C4-2B (cell line): ENCODE measurements around the gene SBK3.
"Not testable (repeated sequence)": the region's sequence is repeated elsewhere in the genome, so short reads cannot be mapped to it uniquely, and the experiment has no call there.

Experiments used
- H3K27ac ChIP-seq: fragments of 450-650 bp; 2 replicates; pipeline ENCODE4 v1.5.1; 2017
- CTCF ChIP-seq: fragments of 450-650 bp; conservative IDR thresholded peaks from 2 replicates; pipeline ENCODE4 v1.5.1; 2017; ENCODE audit warnings: mild to moderate bottlenecking
- ZFX ChIP-seq: fragments of 450-650 bp; IDR thresholded peaks from 2 replicates; pipeline ENCODE4 v1.6.1; 2017

SBK3 gene

GRCh38 chr19:55536951-55537740, 8.2 kb downstream of the SBK3 start, which contains the start of gene SBK2:
Gene SBK2 (minus strand): TSS chr19:55537133. CDS start chr19:55536294, 839 bp downstream.
- H3K27ac ChIP-seq: no peak within 1 kb of the TSS
- no peak; the same call in 1 of the 2 replicates for TF ChIP-seq CTCF
- TF ChIP-seq ZFX: no peak

- TF ChIP-seq CTCF: no peak
- no peak for TF ChIP-seq ZFX
- H3K27ac ChIP-seq: no peak overlapping the region
Measured at GRCh38 chr19:55536366-55536765, 9.0 kb downstream of the SBK3 start.

- TF ChIP-seq ZFX (no peak), CTCF (no peak)
- no peak overlapping the region for H3K27ac ChIP-seq
Measured at GRCh38 chr19:55535965-55536350, 9.4 kb downstream of the SBK3 start.

GRCh38 chr19:55535173-55535964, 10.0 kb downstream of the SBK3 start:
- H3K27ac ChIP-seq: no peak overlapping the region

GRCh38 chr19:55534280-55534679, 11.1 kb downstream of the SBK3 start:
- H3K27ac ChIP-seq: not testable (repeated sequence)

More at GRCh38 chr19:55535173-55535964, 10.0 kb downstream of the SBK3 start:
- TF ChIP-seq CTCF: no peak
- no peak for TF ChIP-seq ZFX

GRCh38 chr19:55530996-55531395, 14.3 kb downstream of the SBK3 start:
- H3K27ac ChIP-seq: no peak overlapping the region
- TF ChIP-seq ZFX (no peak), CTCF (no peak)

GRCh38 chr19:55529636-55530234, 15.6 kb downstream of the SBK3 start:
- TF ChIP-seq ZFX: no peak
- no peak for TF ChIP-seq CTCF
- H3K27ac ChIP-seq: no peak overlapping the region
